Measurements from ENCODE around the gene RC3H2. TPM values are rescaled to one million over a fixed set of nuclear protein-coding genes. Genes with fewer than 3 reads are reported as not detected.

The RC3H2 gene
- total and polyA plus RNA-seq, 4 donors, result 5.9 to 26.4 (median 16.9) TPM

DNA sequence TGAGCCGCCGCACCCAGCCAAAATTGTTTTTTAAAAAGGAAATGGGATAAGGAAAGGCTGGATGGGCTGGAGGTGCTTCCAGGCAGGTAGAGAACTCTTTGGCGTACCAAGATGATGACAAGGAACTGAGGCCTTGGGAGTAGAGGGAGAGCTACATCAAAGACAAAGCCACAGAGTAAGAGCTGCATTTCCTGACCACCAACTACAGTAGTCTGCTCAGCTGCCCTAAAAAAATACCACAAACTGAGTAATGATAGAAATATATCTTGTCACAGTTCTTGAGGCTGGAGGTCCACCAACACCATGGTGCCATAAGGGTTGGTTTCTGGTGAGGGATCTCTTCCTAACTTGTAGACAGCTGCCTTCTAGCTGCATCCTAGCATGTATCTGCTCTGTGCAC, 97.0 kb downstream of the RC3H2 start:
- Histone ChIP-seq H3K27me3 (ENCODE audit: control insufficient read depth in 4 of 4, insufficient read depth in 4 of 4, low read length in 3 of 4) (no peaks in the 10 kb centered on the region), H3K36me3 (ENCODE audit: control insufficient read depth in 4 of 4, insufficient read depth in 3 of 4, low read depth in 1 of 4, low read length in 3 of 4) (no peaks in the 10 kb centered on the region), H3K9me3 (ENCODE audit: control insufficient read depth in 4 of 4, low read length in 3 of 4) (no peaks in the 10 kb centered on the region), H3K4me3 (ENCODE audit: low read depth in 1 of 3, low read length in 3 of 3) (no peak overlapping the region), H3K4me1 (ENCODE audit: control insufficient read depth in 4 of 4, insufficient read depth in 4 of 4, low read length in 3 of 4) (peaks cover 0 to 5% (median 0%) of the 10 kb centered on the region in 4 donors), H3K9ac (ENCODE audit: low read depth in 1 of 2, low read length in 2 of 2) (no peak overlapping the region), H3K27ac (ENCODE audit: low read depth in 1 of 2, low read length in 2 of 2) (no peak overlapping the region)
- no peak for DNase-seq (ENCODE audit: low spot score)
- TF ChIP-seq NR2F2 (IDR thresholded peaks at IDR 0.05) (no peak), FOXA2 (IDR thresholded peaks at IDR 0.05) (no peak), YY1 (IDR thresholded peaks at IDR 0.05) (no peak), FOXA1 (IDR thresholded peaks at IDR 0.05) (no peak), HNF4G (IDR thresholded peaks at IDR 0.05) (no peak), TAF1 (conservative IDR thresholded peaks at IDR 0.05) (no peak), ATF3 (IDR thresholded peaks at IDR 0.05) (no peak), HNF4A (conservative IDR thresholded peaks at IDR 0.05) (no peak), ZBTB33 (IDR thresholded peaks at IDR 0.05) (no peak)
- whole genome bisulfite sequencing, result 97% methylated on average over 3 of the region's 3 CpGs

DNA sequence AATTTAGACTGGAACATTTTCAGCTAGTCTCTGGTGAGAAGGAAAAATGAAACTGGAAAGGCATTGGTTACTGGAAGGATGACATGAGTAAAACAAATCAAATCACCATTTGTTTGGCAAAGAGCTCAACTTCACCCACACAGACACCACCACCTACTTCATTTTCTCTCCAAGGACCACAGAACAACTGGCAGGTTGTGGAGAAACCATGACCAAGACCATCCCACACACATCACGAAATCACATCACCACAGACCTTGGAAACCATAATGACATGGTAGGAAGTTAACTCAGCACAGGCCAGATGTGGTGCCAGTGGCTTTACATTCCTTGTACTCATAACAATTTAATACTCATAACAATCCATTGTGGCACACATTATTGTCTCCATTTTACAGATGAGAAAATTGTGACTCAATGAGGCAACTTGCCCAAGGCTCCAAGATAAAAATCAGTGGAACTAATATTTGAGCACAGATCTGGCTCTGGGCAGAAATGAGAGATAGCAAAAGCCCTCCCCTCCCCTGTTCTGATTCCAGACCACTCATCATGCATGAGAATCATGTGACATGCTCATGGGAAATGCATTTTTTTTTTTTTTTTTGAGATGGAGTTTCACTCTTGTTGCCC, 97.8 kb downstream of the RC3H2 start:
- no peak for DNase-seq (ENCODE audit: low spot score)
- Histone ChIP-seq H3K27me3 (ENCODE audit: control insufficient read depth in 4 of 4, insufficient read depth in 4 of 4, low read length in 3 of 4) (no peaks in the 10 kb centered on the region), H3K9me3 (ENCODE audit: control insufficient read depth in 4 of 4, low read length in 3 of 4) (no peaks in the 10 kb centered on the region), H3K36me3 (ENCODE audit: control insufficient read depth in 4 of 4, insufficient read depth in 3 of 4, low read depth in 1 of 4, low read length in 3 of 4) (no peaks in the 10 kb centered on the region), H3K27ac (ENCODE audit: low read depth in 1 of 2, low read length in 2 of 2) (no peak overlapping the region), H3K9ac (ENCODE audit: low read depth in 1 of 2, low read length in 2 of 2) (no peak overlapping the region), H3K4me3 (ENCODE audit: low read depth in 1 of 3, low read length in 3 of 3) (no peak overlapping the region), H3K4me1 (ENCODE audit: control insufficient read depth in 4 of 4, insufficient read depth in 4 of 4, low read length in 3 of 4) (peaks cover 0 to 5% (median 0%) of the 10 kb centered on the region in 4 donors)
- WGBS, result 86% methylated on average over 1 of the region's 1 CpG
- TF ChIP-seq ATF3 (IDR thresholded peaks at IDR 0.05) (no peak), ZBTB33 (IDR thresholded peaks at IDR 0.05) (no peak), RAD21 (IDR thresholded peaks at IDR 0.05) (no peak), FOXA2 (IDR thresholded peaks at IDR 0.05) (no peak), MAX (IDR thresholded peaks at IDR 0.05) (no peak), REST (IDR thresholded peaks at IDR 0.05) (no peak), JUND (IDR thresholded peaks at IDR 0.05) (no peak), HNF4A (conservative IDR thresholded peaks at IDR 0.05) (no peak), YY1 (IDR thresholded peaks at IDR 0.05) (no peak), EGR1 (IDR thresholded peaks at IDR 0.05; ENCODE audit: low read depth in 2 of 2) (no peak), FOXA1 (IDR thresholded peaks at IDR 0.05) (no peak)
- TF ChIP-seq, protein P1, sequence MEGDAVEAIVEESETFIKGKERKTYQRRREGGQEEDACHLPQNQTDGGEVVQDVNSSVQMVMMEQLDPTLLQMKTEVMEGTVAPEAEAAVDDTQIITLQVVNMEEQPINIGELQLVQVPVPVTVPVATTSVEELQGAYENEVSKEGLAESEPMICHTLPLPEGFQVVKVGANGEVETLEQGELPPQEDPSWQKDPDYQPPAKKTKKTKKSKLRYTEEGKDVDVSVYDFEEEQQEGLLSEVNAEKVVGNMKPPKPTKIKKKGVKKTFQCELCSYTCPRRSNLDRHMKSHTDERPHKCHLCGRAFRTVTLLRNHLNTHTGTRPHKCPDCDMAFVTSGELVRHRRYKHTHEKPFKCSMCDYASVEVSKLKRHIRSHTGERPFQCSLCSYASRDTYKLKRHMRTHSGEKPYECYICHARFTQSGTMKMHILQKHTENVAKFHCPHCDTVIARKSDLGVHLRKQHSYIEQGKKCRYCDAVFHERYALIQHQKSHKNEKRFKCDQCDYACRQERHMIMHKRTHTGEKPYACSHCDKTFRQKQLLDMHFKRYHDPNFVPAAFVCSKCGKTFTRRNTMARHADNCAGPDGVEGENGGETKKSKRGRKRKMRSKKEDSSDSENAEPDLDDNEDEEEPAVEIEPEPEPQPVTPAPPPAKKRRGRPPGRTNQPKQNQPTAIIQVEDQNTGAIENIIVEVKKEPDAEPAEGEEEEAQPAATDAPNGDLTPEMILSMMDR (IDR thresholded peaks at IDR 0.05; ENCODE audit: low read depth, low read length, missing input control), result no peak

All from liver (tissue), 9 donors.